RWPE2 (cell line): ENCODE data around the gene MEIOB.

Experiments used
- ATAC-seq: fragments of 200-7000 bp; cut with Tn5 transposase; 3 replicates; pipeline ENCODE4 v1.9.1; 2021; ENCODE audit warnings: low read depth
- DNase-seq: peaks from one replicate; pipeline ENCODE4 v3.0.0-alpha.2; 2020; ENCODE audit warnings: low spot score
- H3K27ac ChIP-seq: fragments of 450-650 bp; 2 replicates; pipeline ENCODE4 v1.5.1; 2017; ENCODE audit warnings: mild to moderate bottlenecking; ENCODE audit not compliant: poor library complexity, severe bottlenecking
- H3K27me3 ChIP-seq: fragments of 250-450 bp; sonication (Bioruptor Pico); 2 replicates; pipeline ENCODE4 v1.5.1; 2021; ENCODE audit warnings: mild to moderate bottlenecking, moderate library complexity; ENCODE audit not compliant: insufficient read depth, poor library complexity, severe bottlenecking
- H3K36me3 ChIP-seq: fragments of 250-450 bp; sonication (Bioruptor Pico); 2 replicates; pipeline ENCODE4 v1.5.1; 2020; ENCODE audit warnings: low read depth, mild to moderate bottlenecking, moderate library complexity
- H3K4me1 ChIP-seq: fragments of 250-450 bp; sonication (Bioruptor Pico); 2 replicates; pipeline ENCODE4 v1.5.1; 2021; ENCODE audit warnings: mild to moderate bottlenecking, moderate library complexity; ENCODE audit not compliant: insufficient read depth, poor library complexity, severe bottlenecking
- H3K4me3 ChIP-seq: fragments of 250-450 bp; sonication (Bioruptor Pico); 2 replicates; pipeline ENCODE4 v1.5.1; 2021; ENCODE audit warnings: mild to moderate bottlenecking, moderate library complexity; ENCODE audit not compliant: severe bottlenecking
- H3K9me3 ChIP-seq: fragments of 250-450 bp; sonication (Bioruptor Pico); 2 replicates; pipeline ENCODE4 v1.5.1; 2021; ENCODE audit warnings: mild to moderate bottlenecking, moderate library complexity; ENCODE audit not compliant: severe bottlenecking
- CTCF ChIP-seq: fragments of 450-650 bp; IDR thresholded peaks from one replicate; pipeline ENCODE4 v1.5.1; 2017; ENCODE audit warnings: mild to moderate bottlenecking, moderate library complexity; ENCODE audit not compliant: poor library complexity, severe bottlenecking

Gene MEIOB

GRCh38 chr16:1823821-1824220 lies 48.1 kb downstream of the MEIOB start:
- peak; percentile 61 for TF ChIP-seq CTCF
- H3K36me3 ChIP-seq, result peaks cover 23% of the 10 kb centered on the region
- H3K4me3 ChIP-seq, result no peak overlapping the region
- DNase-seq (peak; percentile 75), ATAC-seq (peak; percentile 40)
- H3K4me1 ChIP-seq, result peaks cover 6% of the 10 kb centered on the region
- no peaks in the 10 kb centered on the region for H3K27me3 ChIP-seq
- H3K27ac ChIP-seq, result no peak overlapping the region
- H3K9me3 ChIP-seq, result no peaks in the 10 kb centered on the region

GRCh38 chr16:1822801-1823200 lies 49.2 kb downstream of the MEIOB start:
- DNase-seq (no peak), ATAC-seq (no peak)
- no peak for TF ChIP-seq CTCF
- Histone ChIP-seq H3K4me3 (no peak overlapping the region), H3K9me3 (no peaks in the 10 kb centered on the region), H3K27ac (no peak overlapping the region), H3K4me1 (no peaks in the 10 kb centered on the region), H3K36me3 (peaks cover 23% of the 10 kb centered on the region), H3K27me3 (no peaks in the 10 kb centered on the region)

GRCh38 chr16:1821861-1822611 lies 49.9 kb downstream of the MEIOB start:
- Histone ChIP-seq H3K27me3 (no peaks in the 10 kb centered on the region), H3K4me1 (no peaks in the 10 kb centered on the region), H3K4me3 (no peak overlapping the region), H3K27ac (peak overlapping the region; percentile 20), H3K9me3 (no peaks in the 10 kb centered on the region), H3K36me3 (peaks cover 23% of the 10 kb centered on the region)
- DNase-seq, result peak; percentile 62
- ATAC-seq, result no peak
- no peak for TF ChIP-seq CTCF

- no peak overlapping the region for H3K4me3 ChIP-seq
- H3K36me3 ChIP-seq, result peaks cover 23% of the 10 kb centered on the region
- no peaks in the 10 kb centered on the region for H3K9me3 ChIP-seq
- peak overlapping the region; percentile 20 for H3K27ac ChIP-seq
- TF ChIP-seq CTCF, result no peak
- H3K4me1 ChIP-seq, result no peaks in the 10 kb centered on the region
- no peak for DNase-seq
- H3K27me3 ChIP-seq, result no peaks in the 10 kb centered on the region
- ATAC-seq, result no peak
Measured at GRCh38 chr16:1820946-1821290, 51.0 kb downstream of the MEIOB start.

GRCh38 chr16:1820096-1820945 lies 51.6 kb downstream of the MEIOB start:
- Histone ChIP-seq H3K27me3 (no peaks in the 10 kb centered on the region), H3K9me3 (no peaks in the 10 kb centered on the region), H3K4me3 (no peak overlapping the region), H3K4me1 (no peaks in the 10 kb centered on the region), H3K27ac (no peak overlapping the region), H3K36me3 (peaks cover 26% of the 10 kb centered on the region)
- no peak for TF ChIP-seq CTCF
- DNase-seq (no peak), ATAC-seq (no peak)
